ENCODE results near the gene CCDC74A.
"Not testable (repeated sequence)": the region's sequence is repeated elsewhere in the genome, so short reads cannot be mapped to it uniquely, and the experiment has no call there.

The CCDC74A gene

GRCh38 chr2:131503587-131503986, 24.1 kb upstream of the CCDC74A start:
- not testable (repeated sequence) for DNase-seq (ENCODE audit: low read depth)

GRCh38 chr2:131504082-131504750, 23.5 kb upstream of the CCDC74A start:
- DNase-seq (ENCODE audit: low read depth), result not testable (repeated sequence)

- no peak for DNase-seq (ENCODE audit: low read depth)
Measured at GRCh38 chr2:131509615-131510014, 18.1 kb upstream of the CCDC74A start.

GRCh38 chr2:131511291-131511968, 16.3 kb upstream of the CCDC74A start:
- not testable (repeated sequence) for DNase-seq (ENCODE audit: low read depth)

- not testable (repeated sequence) for DNase-seq (ENCODE audit: low read depth)
Measured at GRCh38 chr2:131511969-131512870, 15.5 kb upstream of the CCDC74A start.

GRCh38 chr2:131514408-131515166, 13.1 kb upstream of the CCDC74A start:
- not testable (repeated sequence) for DNase-seq (ENCODE audit: low read depth)

- not testable (repeated sequence) for DNase-seq (ENCODE audit: low read depth)
Measured at GRCh38 chr2:131515235-131515634, 12.5 kb upstream of the CCDC74A start.

GRCh38 chr2:131516011-131516410, 11.7 kb upstream of the CCDC74A start:
- no peak for DNase-seq (ENCODE audit: low read depth)

- DNase-seq (ENCODE audit: low read depth), result not testable (repeated sequence)
Measured at GRCh38 chr2:131516621-131517020, 11.1 kb upstream of the CCDC74A start.

- DNase-seq (ENCODE audit: low read depth), result no peak
Measured at GRCh38 chr2:131517106-131517831, 10.4 kb upstream of the CCDC74A start.

GRCh38 chr2:131517856-131518255, 9.8 kb upstream of the CCDC74A start:
- not testable (repeated sequence) for DNase-seq (ENCODE audit: low read depth)

GRCh38 chr2:131518531-131518930, 9.2 kb upstream of the CCDC74A start:
- DNase-seq (ENCODE audit: low read depth), result not testable (repeated sequence)

GRCh38 chr2:131519466-131519865, 8.2 kb upstream of the CCDC74A start:
- DNase-seq (ENCODE audit: low read depth), result no peak

GRCh38 chr2:131519871-131520470, 7.7 kb upstream of the CCDC74A start:
- not testable (repeated sequence) for DNase-seq (ENCODE audit: low read depth)

GRCh38 chr2:131520526-131520925, 7.2 kb upstream of the CCDC74A start:
- no peak for DNase-seq (ENCODE audit: low read depth)

GRCh38 chr2:131521524-131521923, 6.2 kb upstream of the CCDC74A start:
- DNase-seq (ENCODE audit: low read depth), result not testable (repeated sequence)

GRCh38 chr2:131521961-131522781, 5.5 kb upstream of the CCDC74A start:
- DNase-seq (ENCODE audit: low read depth), result no peak

- not testable (repeated sequence) for DNase-seq (ENCODE audit: low read depth)
Measured at GRCh38 chr2:131525256-131525655, 2.4 kb upstream of the CCDC74A start.

- DNase-seq (ENCODE audit: low read depth), result not testable (repeated sequence)
Measured at GRCh38 chr2:131528981-131529863, 1.5 kb downstream of the CCDC74A start.
